Stimulated activated CD4-positive, alpha-beta T cell treated with anti-CD3 and anti-CD28 coated beads, Interleukin-15, amount 100 ng/mL, for 24 hours (primary cell): ENCODE results near the gene ZDHHC11.
"Not testable (repeated sequence)": the region's sequence is repeated elsewhere in the genome, so short reads cannot be mapped to it uniquely, and the experiment has no call there.

ENCODE experiments used
- DNase-seq: peaks from one replicate; pipeline ENCODE4 v3.0.0-alpha.2; 2020

ZDHHC11 gene

DNA sequence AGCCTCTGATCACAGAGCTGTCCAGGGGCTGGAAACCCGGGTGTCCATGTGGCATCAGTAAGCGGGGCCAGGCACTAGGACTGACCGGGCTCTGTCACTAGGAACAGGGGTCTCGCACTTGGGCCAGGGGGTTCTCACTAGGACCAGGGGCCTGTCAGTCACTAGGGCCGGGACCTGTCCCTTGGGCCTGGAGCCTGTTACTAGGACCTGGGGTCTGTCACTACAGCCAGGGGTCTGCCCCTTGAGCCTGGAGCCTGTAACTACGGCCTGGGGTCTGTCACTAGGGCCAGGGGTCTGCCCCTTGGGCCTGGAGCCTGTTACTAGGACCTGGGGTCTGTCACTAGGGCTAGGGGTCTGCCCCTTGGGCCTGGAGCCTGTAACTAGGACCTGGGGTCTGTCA, 76.5 kb downstream of the ZDHHC11 start:
- not testable (repeated sequence) for DNase-seq

DNA sequence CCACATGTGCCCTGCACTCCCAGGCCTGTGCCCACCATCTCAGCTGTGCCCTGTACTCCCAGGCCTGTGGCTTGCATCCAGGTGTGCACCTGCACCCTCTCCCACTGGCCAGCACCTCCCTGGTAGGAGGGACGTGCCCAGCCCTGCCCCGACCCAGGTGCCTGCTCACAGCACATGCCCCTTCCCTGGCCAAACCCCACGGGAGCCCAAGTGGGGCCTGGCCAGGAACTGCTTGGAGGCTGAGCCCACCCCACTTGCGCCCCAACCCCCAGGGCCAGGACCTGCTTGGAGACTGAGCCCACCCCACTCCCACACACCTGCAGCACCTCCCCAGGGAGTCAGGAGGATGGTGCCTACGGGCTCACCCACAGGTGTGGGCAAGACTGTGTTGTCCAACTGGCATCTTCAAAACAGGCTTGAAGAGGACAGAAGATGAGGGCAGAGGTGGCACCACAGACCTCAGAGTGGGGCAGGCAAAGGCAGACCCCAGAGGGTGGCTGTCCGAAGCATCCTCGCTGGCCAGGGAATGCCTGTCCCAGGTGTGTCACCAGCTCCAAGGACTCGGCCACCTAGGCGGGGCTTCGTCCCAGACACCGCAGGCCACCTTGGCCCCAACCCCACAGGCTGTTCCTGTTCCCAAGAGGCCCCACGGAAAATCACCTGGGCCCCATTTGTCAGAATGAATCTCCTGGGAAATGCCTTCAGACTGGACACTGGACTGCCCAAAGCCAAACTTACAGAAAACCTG, 77.1 kb downstream of the ZDHHC11 start:
- DNase-seq: no peak

- peak; percentile 1 for DNase-seq
Measured at GRCh38 chr5:772931-773330, 77.9 kb downstream of the ZDHHC11 start.

GRCh38 chr5:772547-772890, 78.3 kb downstream of the ZDHHC11 start:
- DNase-seq: not testable (repeated sequence)

DNA sequence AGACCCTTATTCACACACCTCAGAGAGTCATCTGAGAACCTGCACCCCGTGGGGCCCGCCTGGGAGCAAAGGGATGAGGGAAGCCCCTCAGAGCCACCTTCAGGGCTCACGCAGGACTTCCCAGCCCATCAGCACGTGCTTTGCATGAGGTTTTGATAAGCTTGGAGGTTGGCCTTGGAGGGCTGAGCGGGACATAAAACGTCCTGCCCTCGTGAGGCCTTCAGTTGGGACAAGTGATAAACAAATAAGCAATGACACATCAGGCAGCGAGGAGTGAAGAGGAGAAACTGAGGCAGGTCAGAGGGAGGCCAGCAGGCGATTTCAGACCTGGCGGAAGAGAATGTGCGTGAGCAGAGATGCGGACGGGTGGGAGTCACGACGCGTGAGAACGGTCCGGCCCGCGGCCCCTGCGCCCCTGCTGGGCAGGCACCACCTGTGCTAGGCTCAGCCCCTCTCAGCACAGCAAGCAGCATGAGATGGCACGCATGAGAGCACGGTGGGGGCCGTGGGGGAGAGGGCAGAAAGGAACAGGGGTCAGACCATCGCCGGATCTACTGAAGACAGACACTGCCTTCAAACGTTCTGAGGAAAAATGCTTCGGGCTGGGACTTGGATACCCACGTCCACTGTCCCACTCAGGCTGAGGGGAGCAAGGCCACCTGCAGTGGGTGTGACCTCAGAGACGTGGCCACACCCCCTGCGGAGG, 78.8 kb downstream of the ZDHHC11 start:
- DNase-seq: not testable (repeated sequence)

- DNase-seq: not testable (repeated sequence)
Measured at GRCh38 chr5:771087-771781, 79.6 kb downstream of the ZDHHC11 start.

DNA sequence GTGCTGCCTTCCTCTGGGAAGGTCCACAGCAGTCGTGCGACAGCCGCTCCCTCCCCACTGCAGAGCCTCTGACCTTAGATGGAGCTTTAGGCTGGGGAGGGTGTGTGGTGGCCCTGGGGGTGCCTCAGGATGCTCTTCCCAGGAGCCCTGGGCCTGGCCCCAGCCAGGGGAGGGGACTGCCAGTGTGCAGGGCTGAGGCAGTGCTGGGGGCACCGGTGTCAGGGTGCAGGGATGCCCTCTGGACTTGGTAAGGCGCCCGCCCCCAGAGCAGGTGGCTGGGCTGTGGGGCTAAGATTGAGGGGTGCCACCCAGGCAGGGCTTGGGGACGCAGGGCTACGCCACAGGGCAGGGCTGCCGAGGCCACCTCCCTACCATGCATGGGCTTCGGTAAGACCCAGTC, 80.2 kb downstream of the ZDHHC11 start:
- not testable (repeated sequence) for DNase-seq

DNA sequence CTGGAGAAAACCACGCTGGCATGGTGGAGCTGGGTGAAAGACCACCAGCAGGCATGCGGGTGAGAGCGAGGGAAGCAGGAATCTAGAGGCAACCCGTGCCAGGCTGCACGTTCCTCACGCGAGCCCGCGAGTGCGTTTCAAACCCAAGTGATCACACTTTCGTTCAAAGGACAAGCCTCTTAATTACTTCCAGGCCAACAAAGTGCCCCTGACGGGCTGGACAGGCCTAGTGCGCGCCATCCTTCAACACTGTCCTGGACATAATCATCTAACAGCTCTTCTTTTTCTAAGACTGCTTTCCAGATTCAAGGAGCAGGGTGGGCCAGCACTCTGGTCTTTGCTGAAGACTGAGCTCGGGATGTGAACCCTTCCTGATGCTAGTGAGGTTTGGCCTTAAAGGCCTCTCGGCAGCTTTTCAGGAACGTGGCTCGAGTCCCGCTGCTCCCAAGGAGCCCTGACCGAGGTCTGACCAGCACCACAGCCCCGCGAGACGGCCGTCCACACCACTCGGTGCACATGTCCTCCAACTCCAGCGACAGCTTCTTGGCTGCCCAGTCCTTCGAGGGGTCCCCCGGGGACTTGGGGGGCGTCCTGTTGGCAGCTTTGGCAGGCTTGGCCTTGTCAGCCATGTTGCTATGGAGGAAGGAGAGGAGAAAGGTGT, 81.2 kb downstream of the ZDHHC11 start:
- DNase-seq: peak; percentile 1

DNA sequence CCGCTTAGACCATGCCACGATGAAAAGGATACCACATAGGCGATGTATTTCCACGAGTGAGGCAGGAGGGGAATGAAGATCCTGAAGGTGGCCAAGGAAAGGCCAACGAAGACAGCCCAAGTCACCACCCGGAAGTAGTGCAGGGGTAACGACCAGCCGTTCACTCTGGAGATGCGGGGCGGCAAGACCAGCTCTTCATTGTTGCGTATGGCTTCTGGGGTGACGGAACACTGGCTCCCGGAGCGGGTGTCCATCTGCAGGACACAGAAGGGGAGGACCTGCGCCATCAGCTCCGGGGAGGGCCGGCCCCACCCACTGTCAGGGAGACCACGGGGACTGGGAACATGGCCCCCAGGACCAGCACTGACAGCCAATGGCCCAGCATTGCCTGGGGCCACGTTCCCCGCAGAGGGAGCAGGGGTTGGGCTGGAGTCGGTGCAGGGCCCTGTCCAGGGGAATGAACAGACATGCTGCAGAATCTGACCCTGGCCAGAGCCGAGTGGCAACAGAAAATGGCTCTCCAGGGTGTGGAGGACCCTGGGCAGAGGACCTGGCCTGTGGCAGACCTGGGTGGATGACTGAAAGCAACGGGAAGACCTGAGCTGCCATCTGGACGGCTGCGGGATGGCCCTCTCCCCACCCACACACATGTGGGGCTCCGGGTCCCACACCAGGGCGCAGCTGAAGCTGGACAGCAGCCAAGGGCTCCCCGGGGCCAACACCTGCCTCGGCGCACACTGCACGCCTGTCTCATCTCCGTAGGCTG, 83.9 kb downstream of the ZDHHC11 start:
- DNase-seq: peak; percentile 2

DNA sequence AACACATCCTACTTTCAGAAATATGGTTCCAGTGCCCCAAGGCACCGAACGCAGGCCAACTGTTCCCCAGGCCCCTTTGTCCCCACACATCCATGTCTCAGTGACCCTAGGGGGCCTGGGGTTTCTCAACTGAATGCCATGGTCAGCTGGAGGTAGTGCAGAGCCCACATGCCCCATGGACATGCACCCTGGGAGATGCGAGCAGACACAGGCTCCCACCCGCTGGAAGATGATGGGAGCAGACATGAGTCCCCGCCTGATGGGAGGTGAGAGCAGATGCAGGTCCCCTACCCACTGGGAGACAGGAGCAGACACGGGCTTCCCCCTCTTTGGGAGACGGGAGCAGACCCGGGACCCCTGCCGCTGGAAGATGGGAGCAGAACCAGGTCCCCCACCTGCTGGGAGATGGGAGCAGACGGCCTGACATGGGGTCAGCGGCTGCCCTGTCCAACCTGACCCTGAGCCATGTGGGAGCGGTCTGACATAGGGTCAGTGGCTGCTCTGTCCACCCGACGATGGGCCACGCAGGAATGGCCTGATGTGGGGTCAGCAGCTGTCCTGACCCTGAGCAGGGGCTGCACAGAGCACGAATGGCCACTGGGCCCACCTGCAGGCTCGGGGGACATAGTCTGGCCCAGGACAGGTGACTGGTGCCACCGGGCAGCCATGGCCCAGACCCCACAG, 84.7 kb downstream of the ZDHHC11 start:
- peak; percentile 1 for DNase-seq

GRCh38 chr5:763998-764781, 86.6 kb downstream of the ZDHHC11 start:
- DNase-seq: peak; percentile 1

GRCh38 chr5:763397-763796, 87.4 kb downstream of the ZDHHC11 start:
- no peak for DNase-seq

- DNase-seq: not testable (repeated sequence)
Measured at GRCh38 chr5:762996-763395, 87.8 kb downstream of the ZDHHC11 start.

DNA sequence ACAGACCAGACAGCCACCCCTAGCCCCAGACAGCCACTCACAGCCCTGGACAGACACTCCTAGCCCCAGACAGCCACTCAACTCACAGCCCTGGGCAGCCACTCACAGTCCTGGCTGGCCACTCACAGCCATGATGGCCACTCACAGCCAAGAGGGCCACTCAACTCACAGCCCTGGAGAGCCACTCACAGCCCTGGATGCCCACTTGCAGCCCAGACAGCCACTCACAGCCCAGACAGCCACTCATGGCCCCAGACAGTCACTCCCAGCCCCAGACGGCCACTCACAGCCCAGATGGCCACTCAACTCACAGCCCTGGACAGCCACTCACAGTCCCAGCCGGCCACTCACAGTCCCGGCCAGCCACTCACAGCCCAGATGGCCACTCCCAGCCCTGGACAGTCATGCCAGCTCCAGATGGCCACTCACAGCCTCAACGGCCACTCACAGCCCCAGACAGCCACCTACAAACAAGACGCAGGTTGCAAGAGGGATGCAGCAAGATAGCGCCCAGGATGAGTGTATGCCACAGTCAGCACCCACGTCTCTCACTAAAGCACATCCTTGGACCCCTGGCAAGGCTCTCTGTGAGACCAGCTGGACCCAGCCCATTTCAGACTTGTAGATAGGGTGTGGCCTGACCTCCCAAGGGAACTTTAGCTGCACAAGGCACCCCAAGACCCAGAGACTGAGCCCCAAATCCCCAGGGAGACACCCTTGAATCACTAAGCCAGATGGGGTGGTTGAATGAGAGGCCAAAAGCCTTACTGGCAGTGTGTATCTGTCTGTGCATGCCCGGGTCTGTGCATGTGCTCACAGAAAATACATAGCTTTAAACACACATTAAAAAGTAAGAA, 88.7 kb downstream of the ZDHHC11 start:
- peak; percentile 1 for DNase-seq

DNA sequence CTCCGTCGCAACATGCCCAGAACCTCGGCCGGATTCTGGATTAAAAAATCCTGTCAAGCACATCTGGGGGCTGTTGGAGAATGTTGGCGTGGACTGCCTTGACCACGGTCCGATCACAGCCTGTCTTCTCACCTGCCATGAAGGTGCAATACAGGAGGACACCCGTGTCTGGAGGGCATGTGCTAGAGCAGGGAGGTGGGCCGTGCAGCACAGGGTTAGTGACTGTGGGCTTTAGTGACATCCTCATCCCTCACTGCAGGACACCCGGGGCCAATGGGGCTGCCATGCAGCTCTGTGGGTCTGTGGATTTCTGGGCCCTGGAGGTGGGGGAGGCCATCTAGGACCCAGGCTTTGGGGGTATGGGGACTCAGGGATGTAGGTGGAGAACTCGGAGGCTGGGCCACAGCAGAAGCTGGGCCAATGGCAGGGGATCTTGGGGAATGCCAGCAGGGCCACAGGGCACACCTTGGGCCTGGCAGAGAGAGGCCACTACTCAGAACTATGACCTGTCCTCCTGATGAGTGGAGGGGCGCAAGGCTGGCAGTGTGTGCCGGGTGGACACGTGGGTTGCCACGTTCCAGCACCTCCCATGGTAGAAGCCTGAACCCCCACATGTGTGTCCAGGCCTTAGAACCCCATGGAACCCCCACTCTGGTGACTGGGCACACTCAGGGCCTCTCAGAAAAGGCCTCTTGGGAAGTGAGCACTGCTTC, 89.6 kb downstream of the ZDHHC11 start:
- peak; percentile 3 for DNase-seq

DNA sequence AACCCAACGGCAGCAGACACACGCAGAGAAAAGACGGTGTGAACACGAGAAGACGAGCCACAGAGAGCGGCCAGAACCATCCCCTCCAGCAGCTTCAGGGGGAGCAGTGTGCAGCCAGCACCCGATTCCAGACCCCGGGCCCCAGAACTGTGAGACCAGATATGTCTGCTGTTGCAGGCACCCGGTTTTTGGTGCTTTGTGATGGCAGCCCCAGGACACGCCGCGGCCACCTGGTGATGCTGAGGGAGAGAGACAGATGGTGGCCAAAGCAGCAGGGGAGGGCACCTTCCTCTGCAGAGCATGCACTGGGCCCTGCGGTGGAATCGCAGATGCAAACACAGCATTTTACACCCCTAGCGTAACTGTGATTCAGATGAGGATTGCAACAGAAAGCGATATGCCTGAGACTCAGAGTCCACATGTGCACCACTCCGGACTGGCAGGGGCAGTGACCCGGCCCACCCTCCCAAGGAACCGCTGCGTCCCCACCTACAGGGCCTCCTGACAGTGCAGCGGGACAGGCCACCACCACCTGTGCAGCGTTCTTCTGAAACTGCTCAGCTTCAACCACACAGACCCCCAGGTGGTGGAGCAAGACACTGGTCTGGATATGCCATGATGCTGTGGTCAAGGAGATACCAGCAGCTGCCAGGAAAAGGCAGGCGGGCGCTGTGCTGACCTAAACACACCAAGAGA, 90.3 kb downstream of the ZDHHC11 start:
- peak; percentile 5 for DNase-seq

GRCh38 chr5:759781-760362, 90.9 kb downstream of the ZDHHC11 start:
- DNase-seq: peak; percentile 4

- peak; percentile 52 for DNase-seq
Measured at GRCh38 chr5:759111-759751, 91.6 kb downstream of the ZDHHC11 start.
